Liver (tissue), 9 donors: Measurements from ENCODE around the gene ATP11A. TPM values are rescaled to one million over a fixed set of nuclear protein-coding genes. Genes with fewer than 3 reads are reported as not detected.

ENCODE experiments used
- DNase-seq: peaks from one replicate; pipeline ENCODE4 v3.0.0-alpha.2; 2017; ENCODE audit warnings: low spot score
- H3K27ac ChIP-seq, 2 donors: one replicate each; pipeline ENCODE4 v1.7.0; 2013; ENCODE audit warnings: inconsistent platforms in 2 of 2, low read length in 2 of 2, control low read depth in 1 of 2, low read depth in 1 of 2, mild to moderate bottlenecking in 1 of 2
- H3K27me3 ChIP-seq, 4 donors: one replicate each; pipeline versions ENCODE4 v1.6.1 to v1.7.0; 2013; ENCODE audit warnings: low read length in 3 of 4, inconsistent platforms in 1 of 4, mild to moderate bottlenecking in 1 of 4, moderate library complexity in 1 of 4; ENCODE audit not compliant: control insufficient read depth in 4 of 4, insufficient read depth in 4 of 4
- H3K36me3 ChIP-seq, 4 donors: one replicate each; pipeline versions ENCODE4 v1.6.1 to v1.7.0; 2013; ENCODE audit warnings: low read length in 3 of 4, mild to moderate bottlenecking in 3 of 4, low read depth in 1 of 4, moderate library complexity in 1 of 4; ENCODE audit not compliant: control insufficient read depth in 4 of 4, insufficient read depth in 3 of 4
- H3K4me1 ChIP-seq, 4 donors: one replicate each; pipeline versions ENCODE4 v1.6.1 to v1.7.0; 2013; ENCODE audit warnings: low read length in 3 of 4, mild to moderate bottlenecking in 3 of 4, moderate library complexity in 1 of 4; ENCODE audit not compliant: control insufficient read depth in 4 of 4, insufficient read depth in 4 of 4
- H3K4me3 ChIP-seq, 3 donors: one replicate each; pipeline versions ENCODE4 v1.6.1 to v1.7.0; 2013; ENCODE audit warnings: low read length in 3 of 3, control low read depth in 1 of 3, low read depth in 1 of 3, mild to moderate bottlenecking in 1 of 3
- H3K9ac ChIP-seq, 2 donors: one replicate each; pipeline ENCODE4 v1.7.0; 2013; ENCODE audit warnings: low read length in 2 of 2, mild to moderate bottlenecking in 2 of 2, moderate library complexity in 2 of 2, control low read depth in 1 of 2, low read depth in 1 of 2
- H3K9me3 ChIP-seq, 4 donors: one replicate each; pipeline versions ENCODE4 v1.6.1 to v1.7.0; 2013; ENCODE audit warnings: low read length in 3 of 4; ENCODE audit not compliant: control insufficient read depth in 4 of 4
- ATF3 ChIP-seq: IDR thresholded peaks from 2 replicates; pipeline ENCODE4 v1.6.1; 2016; ENCODE audit warnings: antibody characterized with exemption
- EGR1 ChIP-seq, 2 donors: IDR thresholded peaks; 2 replicates each; pipeline ENCODE4 v1.6.1; 2016 to 2018; ENCODE audit warnings: antibody characterized with exemption in 2 of 2, low read depth in 2 of 2
- FOXA1 ChIP-seq: IDR thresholded peaks from 2 replicates; pipeline ENCODE4 v1.6.1; 2016; ENCODE audit warnings: antibody characterized with exemption
- FOXA2 ChIP-seq: IDR thresholded peaks from 2 replicates; pipeline ENCODE4 v1.6.1; 2016; ENCODE audit warnings: antibody characterized with exemption
- GABPA ChIP-seq, 2 donors: IDR thresholded peaks in 1 of 2; conservative IDR thresholded peaks in 1 of 2; 2 replicates each; pipeline ENCODE4 v1.6.1; 2016; ENCODE audit warnings: antibody characterized with exemption in 2 of 2, mild to moderate bottlenecking in 1 of 2, moderate library complexity in 1 of 2
- HNF4A ChIP-seq, 2 donors: conservative IDR thresholded peaks; 2 replicates each; pipeline ENCODE4 v1.6.1; 2016; ENCODE audit warnings: antibody characterized with exemption in 2 of 2, mild to moderate bottlenecking in 2 of 2
- JUND ChIP-seq, 2 donors: IDR thresholded peaks; 2 replicates each; pipeline ENCODE4 v1.6.1; 2016; ENCODE audit warnings: antibody characterized with exemption in 2 of 2
- MAX ChIP-seq: IDR thresholded peaks from 2 replicates; pipeline ENCODE4 v1.6.1; 2016; ENCODE audit warnings: antibody characterized with exemption
- NR2F2 ChIP-seq: IDR thresholded peaks from 2 replicates; pipeline ENCODE4 v1.6.1; 2016; ENCODE audit warnings: antibody characterized with exemption
- RAD21 ChIP-seq, 2 donors: IDR thresholded peaks; 2 replicates each; pipeline ENCODE4 v1.6.1; 2016; ENCODE audit warnings: antibody characterized with exemption in 2 of 2, mild to moderate bottlenecking in 2 of 2
- REST ChIP-seq: IDR thresholded peaks from 2 replicates; pipeline ENCODE4 v1.6.1; 2016; ENCODE audit warnings: antibody characterized with exemption, mild to moderate bottlenecking
- RXRA ChIP-seq, 2 donors: IDR thresholded peaks; 2 replicates each; pipeline ENCODE4 v1.6.1; 2017 to 2018; ENCODE audit warnings: antibody characterized with exemption in 2 of 2, mild to moderate bottlenecking in 1 of 2
- ZBTB33 ChIP-seq: IDR thresholded peaks from 2 replicates; pipeline ENCODE4 v1.6.1; 2016; ENCODE audit warnings: antibody characterized with exemption
- WGBS: extraction: QIAGEN DNeasy Blood & Tissue Kit; methylation state at CpG from one replicate; pipeline ENCODE4 v1.1.7; 2013; 5-methylcytosine and 5-hydroxymethylcytosine counted together
- polyA plus RNA-seq, 2 donors: library from polyadenylated mRNA; stranded (reverse) in 1 of 2; unstranded in 1 of 2; fragments of 200-250 nt in 1 of 2; fragments of >200 nt in 1 of 2; fragmentation: Nextera tagmentation in 1 of 2; extraction: Ambion mirVana in 1 of 2; gene quantifications; one replicate each; pipeline versions ENCODE4 v1.2.1 to v1.2.3, GENCODE V29; 2013 to 2015
- total RNA-seq, 2 donors: library from RNA; depleted of rRNA; stranded (reverse); fragments of >200 nt; gene quantifications; one replicate each; pipeline ENCODE4 v1.2.3, GENCODE V29; 2014
- donor health status: healthy.
- donor health status: healthy.
- donor health status: healthy.
- donor health status: healthy.
- donor health status: healthy.

ATP11A gene
- total and polyA plus RNA-seq, 4 donors = 8.7 to 27.9 (median 13.8) TPM

GRCh38 chr13:112812306-112813055 lies 122.6 kb downstream of the ATP11A start:
- H3K4me3 ChIP-seq = no peak overlapping the region
- no peak for TF ChIP-seq FOXA2
- TF ChIP-seq HNF4A (conservative IDR thresholded peaks at IDR 0.05) = no peak
- no peak for TF ChIP-seq EGR1 (IDR thresholded peaks at IDR 0.05; ENCODE audit: low read depth in 2 of 2)
- peak in 1 of 2 donors; percentile 16 for TF ChIP-seq RXRA (IDR thresholded peaks at IDR 0.05)
- no peak for TF ChIP-seq FOXA1
- no peak for TF ChIP-seq REST
- TF ChIP-seq RAD21 (IDR thresholded peaks at IDR 0.05) = no peak
- TF ChIP-seq ATF3 = no peak
- peak; percentile 83 for TF ChIP-seq NR2F2
- TF ChIP-seq ZBTB33 = no peak
- H3K27ac ChIP-seq = peak overlapping the region in 1 of 2 donors; percentile 3
- H3K4me1 ChIP-seq = no peaks in the 10 kb centered on the region
- 86% methylated on average over 17 of the region's 17 CpGs for WGBS
- H3K36me3 ChIP-seq = peaks cover 13 to 42% (median 16%) of the 10 kb centered on the region in 4 donors
- DNase-seq = no peak
- no peaks in the 10 kb centered on the region for H3K27me3 ChIP-seq
- H3K9me3 ChIP-seq = no peaks in the 10 kb centered on the region
- H3K9ac ChIP-seq = no peak overlapping the region

- no peak overlapping the region for H3K27ac ChIP-seq
- H3K36me3 ChIP-seq = peaks cover 14 to 42% (median 22%) of the 10 kb centered on the region in 4 donors
- no peaks in the 10 kb centered on the region for H3K27me3 ChIP-seq
- no peak overlapping the region for H3K4me3 ChIP-seq
- H3K9me3 ChIP-seq = no peaks in the 10 kb centered on the region
- TF ChIP-seq RAD21 (IDR thresholded peaks at IDR 0.05) (no peak), ATF3 (no peak), JUND (IDR thresholded peaks at IDR 0.05) (no peak), GABPA (IDR thresholded peaks at IDR 0.05 in 1 of 2, conservative IDR thresholded peaks at IDR 0.05 in 1 of 2) (no peak), MAX (no peak)
- DNase-seq = no peak
- H3K4me1 ChIP-seq = no peaks in the 10 kb centered on the region
- H3K9ac ChIP-seq = no peak overlapping the region
- WGBS = over 99% methylated on average over 8 of the region's 8 CpGs
Measured at GRCh38 chr13:112813552-112813951, 123.7 kb downstream of the ATP11A start.
